H54 (cell line): ENCODE results near the gene EPN2.
A peak's percentile ranks its signal among the peaks of the same experiment; 100 is the strongest.

Source experiments
- DNase-seq: peaks from one replicate; pipeline ENCODE4 v3.0.0; 2011; ENCODE audit warnings: low spot score, mixed read lengths; ENCODE audit not compliant: insufficient read length
- FAIRE-seq: peaks from 3 replicates; lab custom pipeline; 2011; peaks lifted over from hg19 to GRCh38; lab: Jason Lieb, UNC
- POLR2A ChIP-seq: IDR thresholded peaks from 2 replicates; pipeline ENCODE4 v1.6.1; 2011; ENCODE audit warnings: low read depth, mild to moderate bottlenecking, low read length

EPN2 gene

DNA sequence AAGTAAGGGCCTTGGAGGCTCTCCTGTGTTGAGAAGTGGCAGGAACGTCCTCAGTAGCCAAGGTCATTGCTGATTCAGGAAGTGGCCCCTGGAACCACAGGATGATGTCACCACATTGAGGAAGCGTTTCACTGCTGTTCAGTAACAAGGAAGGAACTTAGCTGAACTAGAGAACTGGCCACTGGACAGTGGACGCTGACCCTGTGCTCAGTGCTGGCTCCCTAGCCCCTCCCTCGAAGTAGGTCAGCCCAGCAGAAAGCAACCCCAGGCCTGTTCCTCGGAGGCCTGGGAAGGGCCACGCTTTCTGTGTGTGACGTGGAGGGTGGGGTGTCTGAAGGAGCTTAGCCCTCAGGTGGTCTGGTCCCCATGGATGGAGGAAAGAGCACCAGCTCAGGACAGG, 67.0 kb downstream of the EPN2 start:
- no peak for FAIRE-seq
- peak; percentile 65 for DNase-seq
- no peak for TF ChIP-seq POLR2A

GRCh38 chr17:19304751-19305150, 67.6 kb downstream of the EPN2 start:
- no peak for TF ChIP-seq POLR2A
- FAIRE-seq (no peak), DNase-seq (no peak)

- TF ChIP-seq POLR2A: no peak
- DNase-seq (no peak), FAIRE-seq (no peak)
These were observed 68.1 kb downstream of the EPN2 start for GRCh38 chr17:19305256-19305655.

DNA sequence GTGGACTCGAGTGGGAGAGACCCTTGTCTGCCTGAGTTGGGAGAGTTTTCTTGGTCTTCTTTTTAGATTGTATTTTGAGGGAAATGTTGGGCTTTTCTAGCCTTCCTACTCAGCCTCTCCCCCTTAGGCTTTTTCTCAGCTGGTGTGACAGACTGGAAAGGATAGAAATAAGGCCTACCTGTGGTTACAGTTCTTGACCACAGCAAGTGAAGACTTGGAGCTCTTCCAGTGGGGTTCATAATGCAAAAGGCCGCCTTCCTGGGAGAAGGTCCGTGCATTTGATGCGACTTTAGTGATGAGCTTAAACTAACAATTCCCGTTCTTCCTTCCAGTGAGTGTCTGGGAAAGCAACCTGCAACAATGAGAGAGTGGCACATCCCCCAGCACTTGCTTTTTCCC, 68.6 kb downstream of the EPN2 start:
- DNase-seq (no peak), FAIRE-seq (no peak)
- TF ChIP-seq POLR2A: no peak

DNA sequence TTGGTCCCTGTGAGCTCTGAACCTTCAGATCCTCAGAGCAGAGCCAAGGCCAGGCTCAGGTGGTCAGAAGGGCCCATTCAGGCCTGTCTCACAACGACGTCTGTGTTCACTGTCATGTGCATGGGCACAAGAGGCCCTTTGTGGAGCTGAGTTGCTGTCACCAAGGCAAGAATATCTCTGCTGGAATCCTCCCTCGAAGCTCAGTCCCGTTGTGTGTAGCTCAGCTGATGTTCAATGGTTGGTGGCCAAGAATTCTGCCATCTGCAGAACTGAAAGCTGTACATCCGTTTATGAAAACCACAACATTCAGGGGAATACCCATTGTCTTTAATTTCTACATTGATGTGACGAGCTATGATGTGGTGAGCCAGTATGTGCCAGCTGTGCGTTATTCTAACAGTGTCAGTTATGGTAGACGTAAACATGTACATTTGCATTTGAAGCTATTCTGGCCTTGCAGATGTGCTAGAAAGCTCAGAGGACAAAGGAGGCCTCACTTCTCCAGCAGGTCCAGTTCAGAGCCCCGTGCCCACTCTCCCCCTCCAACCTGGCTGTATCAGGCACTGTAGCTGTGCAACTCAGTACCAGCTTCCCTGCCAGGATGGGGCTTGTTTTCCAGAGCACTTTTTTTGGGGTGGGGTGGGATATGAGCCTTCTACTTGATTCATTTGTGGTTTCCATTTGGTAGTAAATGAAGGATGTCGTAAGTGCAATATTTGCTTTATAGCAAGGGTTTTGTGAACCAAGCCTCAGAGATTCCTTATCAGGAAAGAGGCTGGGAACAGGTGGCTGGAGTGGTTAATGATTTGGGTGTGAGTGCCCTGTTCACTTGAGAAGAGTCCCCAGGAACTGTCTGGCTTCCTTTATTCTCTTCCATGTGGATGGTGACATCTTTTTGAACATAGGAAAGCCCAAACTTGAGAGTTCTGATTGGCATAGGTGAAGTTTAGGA, 69.3 kb downstream of the EPN2 start:
- no peak for DNase-seq
- no peak for FAIRE-seq

DNA sequence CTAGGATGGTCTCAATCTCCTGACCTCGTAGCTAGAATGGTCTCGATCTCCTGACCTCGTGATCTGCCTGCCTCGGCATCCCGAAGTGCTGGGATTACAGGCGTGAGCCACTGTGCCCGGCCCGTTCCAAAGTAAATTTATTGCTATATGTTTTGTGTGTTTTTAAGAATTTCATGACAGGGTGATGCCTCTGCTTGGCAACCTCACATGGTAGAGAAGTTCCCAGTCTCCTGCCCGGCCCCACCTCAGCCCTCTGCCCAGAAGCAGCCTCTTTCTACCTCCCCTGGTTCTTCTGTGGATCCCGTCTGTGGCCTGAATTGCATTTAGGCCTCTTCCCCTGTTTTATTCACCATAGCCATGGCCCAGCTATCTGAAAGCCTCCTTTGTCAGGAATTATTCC, 70.4 kb downstream of the EPN2 start:
- FAIRE-seq: no peak
- DNase-seq: no peak
- no peak for TF ChIP-seq POLR2A

More for the DNA sequence above, 69.3 kb downstream of the EPN2 start:
- no peak for TF ChIP-seq POLR2A

- no peak for DNase-seq
- TF ChIP-seq POLR2A: no peak
- FAIRE-seq: no peak
These were observed 71.2 kb downstream of the EPN2 start for GRCh38 chr17:19308398-19308797.

- FAIRE-seq (no peak), DNase-seq (no peak)
- TF ChIP-seq POLR2A: no peak
These were observed 72.5 kb downstream of the EPN2 start for GRCh38 chr17:19309701-19310100.

- no peak for TF ChIP-seq POLR2A
- no peak for FAIRE-seq
- no peak for DNase-seq
These were observed 73.0 kb downstream of the EPN2 start for GRCh38 chr17:19310151-19310550.

DNA sequence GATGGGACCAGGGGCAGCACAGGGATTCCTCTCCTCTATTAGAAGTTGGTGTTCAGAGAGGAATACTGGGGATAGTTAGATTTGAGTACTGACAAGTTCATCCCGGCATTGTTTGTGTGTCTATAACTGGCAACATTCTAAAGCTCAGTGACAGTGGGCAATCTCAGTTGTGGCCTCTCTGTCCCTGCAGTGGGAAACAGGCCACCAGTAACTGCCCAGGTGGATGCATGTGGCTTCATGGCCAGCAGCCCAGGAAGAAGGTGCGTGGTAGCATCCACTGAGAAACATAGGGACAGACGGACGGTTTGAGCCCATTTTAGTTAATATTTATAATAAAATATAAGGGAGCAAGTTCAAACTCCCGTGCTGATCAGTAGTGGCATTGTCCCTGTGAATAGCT, 73.8 kb downstream of the EPN2 start:
- TF ChIP-seq POLR2A: no peak
- FAIRE-seq (no peak), DNase-seq (no peak)

DNA sequence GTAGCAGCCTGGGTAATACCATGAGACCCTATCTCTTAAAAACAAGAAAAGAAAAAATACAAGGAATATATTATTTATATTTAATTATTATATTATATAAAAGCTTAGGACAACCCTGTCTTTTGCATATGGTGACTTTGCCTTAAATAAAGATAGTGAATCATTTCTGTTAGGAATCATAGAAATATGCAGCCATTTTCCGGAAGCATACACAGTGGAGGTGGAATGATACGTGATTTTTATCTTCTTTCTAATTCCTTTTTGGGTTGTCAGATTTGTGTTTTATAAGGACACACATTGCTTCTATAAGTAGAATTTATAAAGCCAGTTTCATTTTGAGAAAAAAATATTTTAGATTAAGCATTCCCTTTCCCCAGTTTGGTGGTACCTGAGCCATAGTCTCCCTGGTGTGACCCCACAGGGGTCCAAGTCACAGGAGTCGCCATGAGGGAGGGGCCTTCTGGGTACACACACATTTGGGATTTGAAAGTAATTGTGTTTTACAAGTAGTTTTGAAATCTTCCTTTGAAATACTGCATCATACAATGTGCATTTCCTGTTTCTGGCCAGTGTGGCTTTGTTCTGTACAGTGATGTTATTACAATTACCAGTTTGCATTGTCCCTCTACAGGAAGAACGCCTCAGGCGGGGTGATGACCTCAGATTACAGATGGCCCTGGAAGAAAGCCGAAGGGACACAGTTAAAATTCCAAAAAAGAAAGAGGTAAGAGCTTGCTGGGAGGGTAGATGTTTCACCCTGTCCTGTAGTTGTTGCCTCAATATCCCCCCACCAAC, 74.5 kb downstream of the EPN2 start:
- no peak for DNase-seq
- no peak for TF ChIP-seq POLR2A
- no peak for FAIRE-seq

DNA sequence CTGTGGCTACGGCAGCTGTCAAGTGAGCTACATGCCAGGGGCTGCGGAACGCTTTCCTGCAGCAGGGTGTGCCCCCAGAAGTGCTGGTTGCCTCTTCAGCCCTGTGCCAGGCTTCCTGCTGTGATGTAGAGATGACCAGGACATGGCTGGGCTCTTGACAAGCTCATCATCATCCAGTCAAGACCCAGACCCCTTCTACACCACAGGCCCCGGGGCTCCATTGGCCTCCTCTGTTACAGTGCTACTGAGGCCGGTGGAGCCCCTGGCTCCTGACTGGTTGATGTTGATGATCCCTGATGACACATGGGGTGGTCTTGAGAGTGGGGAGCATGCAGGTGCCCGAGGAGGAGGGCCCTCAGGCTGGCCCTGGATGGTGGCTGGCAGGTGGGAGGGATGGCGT, 75.2 kb downstream of the EPN2 start:
- DNase-seq: no peak
- no peak for FAIRE-seq
- TF ChIP-seq POLR2A: no peak

GRCh38 chr17:19313066-19313745, 76.0 kb downstream of the EPN2 start:
- DNase-seq (no peak), FAIRE-seq (no peak)
- TF ChIP-seq POLR2A: no peak
